ENCODE results near the gene CAMTA1. TPM values are rescaled to one million over a fixed set of nuclear protein-coding genes. Genes with fewer than 3 reads are reported as not detected.

CAMTA1 gene
- polyA plus RNA-seq, 1 of the 3 experiments (the other 2 are of a cell fraction) = 63.1 TPM

GRCh38 chr1:6909401-6909800, 124.1 kb downstream of the CAMTA1 start:
- TF ChIP-seq MXI1 (IDR thresholded peaks at IDR 0.05; ENCODE audit: low read depth, low read length) (no peak), TCF12 (IDR thresholded peaks at IDR 0.05) (no peak), ZBTB33 (IDR thresholded peaks at IDR 0.05; ENCODE audit: borderline replicate concordance, low read depth) (no peak), POLR2AphosphoS5 (IDR thresholded peaks at IDR 0.05; ENCODE audit: low read depth, low read length) (no peak), EZH2phosphoT487 (IDR thresholded peaks at IDR 0.05; ENCODE audit: borderline replicate concordance, low read depth) (no peak), NFIC (IDR thresholded peaks at IDR 0.05; ENCODE audit: borderline replicate concordance) (no peak), CHD2 (IDR thresholded peaks at IDR 0.05; ENCODE audit: low read length, partially characterized antibody) (no peak), SIN3A (IDR thresholded peaks at IDR 0.05; ENCODE audit: borderline replicate concordance, low read depth, low read length) (no peak), RCOR1 (IDR thresholded peaks at IDR 0.05; ENCODE audit: low read length) (no peak), JUND (IDR thresholded peaks at IDR 0.05) (no peak), FOXM1 (IDR thresholded peaks at IDR 0.05; ENCODE audit: low read depth) (no peak), GABPA (IDR thresholded peaks at IDR 0.05; ENCODE audit: low read depth) (no peak)
- no peaks in the 10 kb centered on the region for H3K9me3 ChIP-seq
- H3K9me2 ChIP-seq = no peaks in the 10 kb centered on the region
- ChIA-PET POLR2A (no interaction called here), CTCF (interaction anchor here (0.9 kb wide), 1 partner anchor 19 kb away, joined by 4 read pairs; no protein-coding TSS in a partner anchor)
- no peaks in the 10 kb centered on the region for H4K20me1 ChIP-seq (ENCODE audit: insufficient read depth)
- no peak overlapping the region for H3K4me2 ChIP-seq
- peaks cover 0 to 6% of the 10 kb centered on the region in 2 experiments; a peak in 1 of 4 replicates for H3K4me1 ChIP-seq (ENCODE audit: control insufficient read depth in 1 of 2, insufficient read depth in 2 of 2, low read depth in 1 of 2, low read length in 1 of 2)
- H3F3A ChIP-seq (replicated peaks; ENCODE audit: insufficient read depth) = no peaks in the 10 kb centered on the region
- H3K4me3 ChIP-seq (ENCODE audit: low read depth in 2 of 2, low read length in 1 of 2) = no peak overlapping the region
- DNase-seq = no peak
- no peak overlapping the region for H3K27ac ChIP-seq (ENCODE audit: low read depth in 2 of 2, low read length in 1 of 2)
- H3K27me3 ChIP-seq (ENCODE audit: insufficient read depth) = no peaks in the 10 kb centered on the region
- no peak overlapping the region for H3K9ac ChIP-seq
- 83% methylated on average over 5 of the region's 5 CpGs for WGBS (ENCODE audit: low lambda C conversion rate)
- H2AFZ ChIP-seq (ENCODE audit: low read depth) = no peak overlapping the region
- H3K79me2 ChIP-seq (ENCODE audit: insufficient read depth) = no peaks in the 10 kb centered on the region
- no peaks in the 10 kb centered on the region for H3K36me3 ChIP-seq (replicated peaks in 1 of 2; ENCODE audit: control insufficient read depth in 1 of 2, insufficient read depth in 2 of 2, low read length in 1 of 2)

DNA sequence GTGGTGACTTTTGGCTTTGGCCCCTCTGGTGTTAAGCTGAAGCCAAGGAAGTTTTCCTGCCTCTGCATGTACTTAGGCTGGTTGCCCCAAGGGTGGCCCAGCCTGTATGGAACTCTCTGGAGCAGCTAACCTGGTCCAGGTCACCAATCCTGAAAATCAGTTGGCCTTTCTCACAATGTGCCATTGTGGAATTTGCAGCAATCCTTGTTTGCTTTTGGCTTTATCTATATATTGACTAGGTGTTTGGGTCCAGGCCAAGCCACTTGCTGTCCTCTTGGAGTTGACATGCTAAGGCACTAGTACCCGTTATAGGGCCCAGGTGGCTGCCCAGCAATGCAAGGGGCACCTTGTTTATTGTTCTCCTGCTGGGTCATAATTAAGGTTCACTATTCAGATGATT, 124.6 kb downstream of the CAMTA1 start:
- H3K79me2 ChIP-seq (ENCODE audit: insufficient read depth) = no peaks in the 10 kb centered on the region
- no peak overlapping the region for H3K9ac ChIP-seq
- H3K4me1 ChIP-seq (ENCODE audit: control insufficient read depth in 1 of 2, insufficient read depth in 2 of 2, low read depth in 1 of 2, low read length in 1 of 2) = peaks cover 0 to 6% of the 10 kb centered on the region in 2 experiments; a peak in 1 of 4 replicates
- H3K36me3 ChIP-seq (replicated peaks in 1 of 2; ENCODE audit: control insufficient read depth in 1 of 2, insufficient read depth in 2 of 2, low read length in 1 of 2) = no peaks in the 10 kb centered on the region
- no peak overlapping the region for H3K27ac ChIP-seq (ENCODE audit: low read depth in 2 of 2, low read length in 1 of 2)
- DNase-seq = no peak
- no peaks in the 10 kb centered on the region for H3K9me2 ChIP-seq
- 75% methylated on average over 1 of the region's 1 CpG for WGBS (ENCODE audit: low lambda C conversion rate)
- H3K4me2 ChIP-seq = no peak overlapping the region
- H4K20me1 ChIP-seq (ENCODE audit: insufficient read depth) = no peaks in the 10 kb centered on the region
- H3F3A ChIP-seq (replicated peaks; ENCODE audit: insufficient read depth) = no peaks in the 10 kb centered on the region
- H2AFZ ChIP-seq (ENCODE audit: low read depth) = no peak overlapping the region
- no peaks in the 10 kb centered on the region for H3K27me3 ChIP-seq (ENCODE audit: insufficient read depth)
- H3K4me3 ChIP-seq (ENCODE audit: low read depth in 2 of 2, low read length in 1 of 2) = no peak overlapping the region
- CTCF ChIA-PET = interaction anchor here (0.9 kb wide), 1 partner anchor 20 kb away, joined by 4 read pairs; no protein-coding TSS in a partner anchor
- POLR2A ChIA-PET = no interaction called here
- no peaks in the 10 kb centered on the region for H3K9me3 ChIP-seq
- no peak for TF ChIP-seq REST (IDR thresholded peaks at IDR 0.05; ENCODE audit: low read depth, low read length)
- TF ChIP-seq CTCF (IDR thresholded peaks at IDR 0.05) = no peak
- TF ChIP-seq NRF1 (IDR thresholded peaks at IDR 0.05; ENCODE audit: low read depth, low read length) = no peak
- no peak for TF ChIP-seq NFIC (IDR thresholded peaks at IDR 0.05; ENCODE audit: borderline replicate concordance)
- no peak for TF ChIP-seq IRF3 (IDR thresholded peaks at IDR 0.05; ENCODE audit: low read depth, low read length)
- TF ChIP-seq YY1 (IDR thresholded peaks at IDR 0.05; ENCODE audit: low read depth) = no peak
- no peak for TF ChIP-seq ZBTB33 (IDR thresholded peaks at IDR 0.05; ENCODE audit: borderline replicate concordance, low read depth)
- TF ChIP-seq RCOR1 (IDR thresholded peaks at IDR 0.05; ENCODE audit: low read length) = no peak
- no peak for TF ChIP-seq ELF1 (IDR thresholded peaks at IDR 0.05)
